Loucy (cell line): Measurements from ENCODE around the gene CD151.
A peak's percentile ranks its signal among the peaks of the same experiment; 100 is the strongest.

Experiments
- H2AFZ ChIP-seq: fragments of 200-600 bp; sonication (generic); 2 replicates; pipeline ENCODE4 v1.6.0; 2016; ENCODE audit warnings: antibody characterized with exemption, mild to moderate bottlenecking, low read length, moderate library complexity
- H3F3A ChIP-seq: fragments of 200-600 bp; 2 replicates; pipeline ENCODE4 v1.6.0; 2016; ENCODE audit warnings: antibody characterized with exemption, low read depth, mild to moderate bottlenecking
- H3K27me3 ChIP-seq: fragments of 200-600 bp; sonication (generic); 2 replicates; pipeline ENCODE4 v1.6.1; 2014; ENCODE audit warnings: low read length, mild to moderate bottlenecking; ENCODE audit not compliant: insufficient read depth, poor library complexity, severe bottlenecking
- H3K36me3 ChIP-seq: fragments of 200-600 bp; sonication (generic); 2 replicates; pipeline ENCODE4 v1.6.1; 2016; ENCODE audit warnings: low read length; ENCODE audit not compliant: insufficient read depth
- H3K4me1 ChIP-seq: fragments of 200-600 bp; sonication (generic); 2 replicates; pipeline ENCODE4 v1.5.1; 2014; ENCODE audit warnings: low read length, mild to moderate bottlenecking; ENCODE audit not compliant: insufficient read depth, poor library complexity, severe bottlenecking
- H3K4me2 ChIP-seq: fragments of 200-600 bp; sonication (generic); 2 replicates; pipeline ENCODE4 v1.6.0; 2014; ENCODE audit warnings: antibody characterized with exemption, low read length, low read depth, mild to moderate bottlenecking; ENCODE audit not compliant: poor library complexity, severe bottlenecking
- H3K4me3 ChIP-seq: fragments of 200-600 bp; sonication (generic); 2 replicates; pipeline ENCODE4 v1.5.1; 2014; ENCODE audit warnings: low read length, mild to moderate bottlenecking, mixed read lengths; ENCODE audit not compliant: poor library complexity, severe bottlenecking
- H3K79me2 ChIP-seq: fragments of 200-600 bp; sonication (generic); 2 replicates; pipeline ENCODE4 v1.6.1; 2014; ENCODE audit warnings: low read length; ENCODE audit not compliant: insufficient read depth
- H3K9ac ChIP-seq: fragments of 200-600 bp; sonication (generic); 2 replicates; pipeline ENCODE4 v1.6.0; 2014; ENCODE audit warnings: mild to moderate bottlenecking, low read depth, low read length, moderate library complexity; ENCODE audit not compliant: poor library complexity, severe bottlenecking
- H3K9me2 ChIP-seq: fragments of 200-600 bp; sonication (generic); replicated peaks from 2 replicates; pipeline ENCODE4 v1.6.1; 2016; ENCODE audit warnings: low read depth, low read length, mixed read lengths
- H3K9me3 ChIP-seq: fragments of 200-600 bp; sonication (generic); 2 replicates; pipeline ENCODE4 v1.6.1; 2014; ENCODE audit warnings: mild to moderate bottlenecking, antibody characterized with exemption, low read length, low read depth; ENCODE audit not compliant: insufficient read depth
- H4K20me1 ChIP-seq: fragments of 200-600 bp; sonication (generic); 2 replicates; pipeline ENCODE4 v1.6.0; 2014; ENCODE audit warnings: antibody characterized with exemption, low read length, mild to moderate bottlenecking; ENCODE audit not compliant: insufficient read depth, poor library complexity, severe bottlenecking
- CTCF ChIP-seq: fragments of 200-600 bp; sonication (generic); conservative IDR thresholded peaks from 2 replicates; pipeline ENCODE4 v1.5.1; 2014; ENCODE audit warnings: mild to moderate bottlenecking, antibody characterized with exemption, low read length
- EZH2phosphoT487 ChIP-seq: fragments of 200-600 bp; IDR thresholded peaks from 2 replicates; pipeline ENCODE4 v1.6.1; 2018; ENCODE audit warnings: antibody characterized with exemption, mild to moderate bottlenecking, moderate library complexity, borderline replicate concordance

The CD151 gene

GRCh38 chr11:850775-851763 is 18.3 kb downstream of the CD151 start:
- Histone ChIP-seq H3K4me1 (peaks cover 8% of the 10 kb centered on the region), H3K27me3 (no peaks in the 10 kb centered on the region), H3K9ac (no peak overlapping the region), H3K9me3 (no peaks in the 10 kb centered on the region), H3F3A (no peaks in the 10 kb centered on the region), H4K20me1 (no peaks in the 10 kb centered on the region), H3K4me2 (no peak overlapping the region), H2AFZ (no peak overlapping the region), H3K79me2 (no peaks in the 10 kb centered on the region), H3K36me3 (no peaks in the 10 kb centered on the region), H3K9me2 (no peaks in the 10 kb centered on the region), H3K4me3 (no peak overlapping the region)
- no peak for TF ChIP-seq EZH2phosphoT487
- TF ChIP-seq CTCF: peak; percentile 58

GRCh38 chr11:852762-853161 is 20.0 kb downstream of the CD151 start:
- Histone ChIP-seq H3K9ac (no peak overlapping the region), H3K4me3 (no peak overlapping the region), H3K9me2 (no peaks in the 10 kb centered on the region), H2AFZ (no peak overlapping the region), H3K36me3 (no peaks in the 10 kb centered on the region), H3K79me2 (no peaks in the 10 kb centered on the region), H3K4me1 (no peaks in the 10 kb centered on the region), H4K20me1 (no peaks in the 10 kb centered on the region), H3K27me3 (no peaks in the 10 kb centered on the region), H3K9me3 (no peaks in the 10 kb centered on the region), H3K4me2 (no peak overlapping the region), H3F3A (no peaks in the 10 kb centered on the region)
- no peak for TF ChIP-seq CTCF
- no peak for TF ChIP-seq EZH2phosphoT487

GRCh38 chr11:853682-854448 is 21.1 kb downstream of the CD151 start:
- Histone ChIP-seq H3K4me3 (no peak overlapping the region), H3K4me1 (no peaks in the 10 kb centered on the region)

More at GRCh38 chr11:853682-854448, 21.1 kb downstream of the CD151 start:
- Histone ChIP-seq H3K36me3 (no peaks in the 10 kb centered on the region), H3K27me3 (no peaks in the 10 kb centered on the region), H3K9ac (no peak overlapping the region), H3K79me2 (no peaks in the 10 kb centered on the region), H4K20me1 (no peaks in the 10 kb centered on the region), H2AFZ (no peak overlapping the region), H3F3A (no peaks in the 10 kb centered on the region), H3K4me2 (no peak overlapping the region), H3K9me2 (no peaks in the 10 kb centered on the region), H3K9me3 (no peaks in the 10 kb centered on the region)
- no peak for TF ChIP-seq CTCF
- TF ChIP-seq EZH2phosphoT487: no peak
